Measurements from ENCODE around the gene EDIL3. TPM values are rescaled to one million over a fixed set of nuclear protein-coding genes. Genes with fewer than 3 reads are reported as not detected.

Gene EDIL3
- total and polyA plus RNA-seq, 5 donors from 2014 or later, result not detected

GRCh38 chr5:84072339-84072738, 312.3 kb downstream of the EDIL3 start:
- H3K4me1 ChIP-seq (ENCODE audit: control insufficient read depth, insufficient read depth, low read length, poor library complexity, severe bottlenecking), result no peaks in the 10 kb centered on the region
- Mint-ChIP-seq H3K27ac (no peak overlapping the region), H3K4me1 (no peaks in the 10 kb centered on the region), H3K36me3 (no peaks in the 10 kb centered on the region), H3K9me3 (peaks cover 0 to 9% (median 0%) of the 10 kb centered on the region in 7 donors), H3K4me3 (no peak overlapping the region), H3K27me3 (no peaks in the 10 kb centered on the region)
- no peaks in the 10 kb centered on the region for H3K36me3 ChIP-seq (ENCODE audit: control insufficient read depth, insufficient read depth, low read length)
- no peak overlapping the region for H3K27ac ChIP-seq (ENCODE audit: insufficient read depth, low read length, poor library complexity, severe bottlenecking)
- H3K9me3 ChIP-seq (ENCODE audit: control insufficient read depth in 2 of 2, low read length in 2 of 2), result no peaks in the 10 kb centered on the region
- no peaks in the 10 kb centered on the region for H3K27me3 ChIP-seq (ENCODE audit: control insufficient read depth, insufficient read depth, low read length)
- DNase-seq (no peak), ATAC-seq (ENCODE audit: low read depth in 2 of 2) (no peak)
- no peak overlapping the region for H3K4me3 ChIP-seq (ENCODE audit: low read depth, low read length)

- H3K27me3 Mint-ChIP-seq, result no peaks in the 10 kb centered on the region
- Histone ChIP-seq H3K4me1 (ENCODE audit: control insufficient read depth, insufficient read depth, low read length, poor library complexity, severe bottlenecking) (no peaks in the 10 kb centered on the region), H3K27ac (ENCODE audit: insufficient read depth, low read length, poor library complexity, severe bottlenecking) (no peak overlapping the region), H3K36me3 (ENCODE audit: control insufficient read depth, insufficient read depth, low read length) (no peaks in the 10 kb centered on the region), H3K27me3 (ENCODE audit: control insufficient read depth, insufficient read depth, low read length) (no peaks in the 10 kb centered on the region), H3K9me3 (ENCODE audit: control insufficient read depth in 2 of 2, low read length in 2 of 2) (no peaks in the 10 kb centered on the region), H3K4me3 (ENCODE audit: low read depth, low read length) (no peak overlapping the region)
- H3K4me1 Mint-ChIP-seq, result no peaks in the 10 kb centered on the region
- no peak overlapping the region for H3K27ac Mint-ChIP-seq
- no peaks in the 10 kb centered on the region for H3K36me3 Mint-ChIP-seq
- no peak for ATAC-seq (ENCODE audit: low read depth in 2 of 2)
- DNase-seq, result no peak
- no peak overlapping the region for H3K4me3 Mint-ChIP-seq
- peaks cover 0 to 8% (median 0%) of the 10 kb centered on the region in 7 donors for H3K9me3 Mint-ChIP-seq
These were observed 315.0 kb downstream of the EDIL3 start for GRCh38 chr5:84069608-84070179.

GRCh38 chr5:84063041-84063440, 321.6 kb downstream of the EDIL3 start:
- no peak overlapping the region for H3K4me3 Mint-ChIP-seq
- peaks cover 0 to 7% (median 2%) of the 10 kb centered on the region in 7 donors for H3K9me3 Mint-ChIP-seq
- no peaks in the 10 kb centered on the region for H3K36me3 Mint-ChIP-seq
- Histone ChIP-seq H3K9me3 (ENCODE audit: control insufficient read depth in 2 of 2, low read length in 2 of 2) (no peaks in the 10 kb centered on the region), H3K27me3 (ENCODE audit: control insufficient read depth, insufficient read depth, low read length) (no peaks in the 10 kb centered on the region), H3K4me1 (ENCODE audit: control insufficient read depth, insufficient read depth, low read length, poor library complexity, severe bottlenecking) (no peaks in the 10 kb centered on the region), H3K4me3 (ENCODE audit: low read depth, low read length) (no peak overlapping the region), H3K36me3 (ENCODE audit: control insufficient read depth, insufficient read depth, low read length) (no peaks in the 10 kb centered on the region), H3K27ac (ENCODE audit: insufficient read depth, low read length, poor library complexity, severe bottlenecking) (no peak overlapping the region)
- no peak for ATAC-seq (ENCODE audit: low read depth in 2 of 2)
- no peak overlapping the region for H3K27ac Mint-ChIP-seq
- DNase-seq, result no peak
- H3K27me3 Mint-ChIP-seq, result no peaks in the 10 kb centered on the region
- no peaks in the 10 kb centered on the region for H3K4me1 Mint-ChIP-seq

GRCh38 chr5:84059672-84060071, 325.0 kb downstream of the EDIL3 start:
- no peak overlapping the region for H3K27ac Mint-ChIP-seq
- Histone ChIP-seq H3K36me3 (ENCODE audit: control insufficient read depth, insufficient read depth, low read length) (no peaks in the 10 kb centered on the region), H3K9me3 (ENCODE audit: control insufficient read depth in 2 of 2, low read length in 2 of 2) (no peaks in the 10 kb centered on the region), H3K4me1 (ENCODE audit: control insufficient read depth, insufficient read depth, low read length, poor library complexity, severe bottlenecking) (no peaks in the 10 kb centered on the region), H3K27ac (ENCODE audit: insufficient read depth, low read length, poor library complexity, severe bottlenecking) (no peak overlapping the region), H3K27me3 (ENCODE audit: control insufficient read depth, insufficient read depth, low read length) (no peaks in the 10 kb centered on the region), H3K4me3 (ENCODE audit: low read depth, low read length) (no peak overlapping the region)
- no peak overlapping the region for H3K4me3 Mint-ChIP-seq
- no peaks in the 10 kb centered on the region for H3K36me3 Mint-ChIP-seq
- H3K27me3 Mint-ChIP-seq, result no peaks in the 10 kb centered on the region
- peaks cover 0 to 14% (median 2%) of the 10 kb centered on the region in 7 donors for H3K9me3 Mint-ChIP-seq
- H3K4me1 Mint-ChIP-seq, result no peaks in the 10 kb centered on the region
- no peak for DNase-seq
- no peak for ATAC-seq (ENCODE audit: low read depth in 2 of 2)

- ATAC-seq (ENCODE audit: low read depth in 2 of 2), result no peak
- H3K4me3 Mint-ChIP-seq, result no peak overlapping the region
These were observed 326.1 kb downstream of the EDIL3 start for GRCh38 chr5:84058561-84058960.

GRCh38 chr5:84057211-84057610, 327.5 kb downstream of the EDIL3 start:
- no peak for DNase-seq
- H3K27ac ChIP-seq (ENCODE audit: insufficient read depth, low read length, poor library complexity, severe bottlenecking), result no peak overlapping the region
- no peaks in the 10 kb centered on the region for H3K4me1 ChIP-seq (ENCODE audit: control insufficient read depth, insufficient read depth, low read length, poor library complexity, severe bottlenecking)
- no peak overlapping the region for H3K4me3 ChIP-seq (ENCODE audit: low read depth, low read length)
- Mint-ChIP-seq H3K9me3 (peaks cover 0 to 12% (median 4%) of the 10 kb centered on the region in 7 donors), H3K4me1 (no peaks in the 10 kb centered on the region), H3K36me3 (no peaks in the 10 kb centered on the region), H3K27me3 (no peaks in the 10 kb centered on the region), H3K4me3 (no peak overlapping the region), H3K27ac (no peak overlapping the region)
- H3K36me3 ChIP-seq (ENCODE audit: control insufficient read depth, insufficient read depth, low read length), result no peaks in the 10 kb centered on the region
- no peaks in the 10 kb centered on the region for H3K27me3 ChIP-seq (ENCODE audit: control insufficient read depth, insufficient read depth, low read length)
- no peaks in the 10 kb centered on the region for H3K9me3 ChIP-seq (ENCODE audit: control insufficient read depth in 2 of 2, low read length in 2 of 2)
- no peak for ATAC-seq (ENCODE audit: low read depth in 2 of 2)

More at GRCh38 chr5:84058561-84058960, 326.1 kb downstream of the EDIL3 start:
- DNase-seq, result no peak
- no peaks in the 10 kb centered on the region for H3K4me1 Mint-ChIP-seq
- H3K27me3 Mint-ChIP-seq, result no peaks in the 10 kb centered on the region
- H3K27ac Mint-ChIP-seq, result no peak overlapping the region
- Histone ChIP-seq H3K27ac (ENCODE audit: insufficient read depth, low read length, poor library complexity, severe bottlenecking) (no peak overlapping the region), H3K9me3 (ENCODE audit: control insufficient read depth in 2 of 2, low read length in 2 of 2) (no peaks in the 10 kb centered on the region), H3K4me3 (ENCODE audit: low read depth, low read length) (no peak overlapping the region), H3K36me3 (ENCODE audit: control insufficient read depth, insufficient read depth, low read length) (no peaks in the 10 kb centered on the region), H3K4me1 (ENCODE audit: control insufficient read depth, insufficient read depth, low read length, poor library complexity, severe bottlenecking) (no peaks in the 10 kb centered on the region), H3K27me3 (ENCODE audit: control insufficient read depth, insufficient read depth, low read length) (no peaks in the 10 kb centered on the region)
- H3K36me3 Mint-ChIP-seq, result no peaks in the 10 kb centered on the region
- H3K9me3 Mint-ChIP-seq, result peaks cover 0 to 9% (median 2%) of the 10 kb centered on the region in 7 donors

GRCh38 chr5:84045964-84046363, 338.7 kb downstream of the EDIL3 start:
- Mint-ChIP-seq H3K36me3 (no peaks in the 10 kb centered on the region), H3K4me1 (no peaks in the 10 kb centered on the region), H3K27ac (no peak overlapping the region), H3K4me3 (no peak overlapping the region), H3K9me3 (peaks cover 0 to 10% (median 2%) of the 10 kb centered on the region in 7 donors), H3K27me3 (no peaks in the 10 kb centered on the region)
- H3K36me3 ChIP-seq (ENCODE audit: control insufficient read depth, insufficient read depth, low read length), result no peaks in the 10 kb centered on the region
- no peak overlapping the region for H3K4me3 ChIP-seq (ENCODE audit: low read depth, low read length)
- no peak for ATAC-seq (ENCODE audit: low read depth in 2 of 2)
- DNase-seq, result no peak
- H3K9me3 ChIP-seq (ENCODE audit: control insufficient read depth in 2 of 2, low read length in 2 of 2), result no peaks in the 10 kb centered on the region
- no peaks in the 10 kb centered on the region for H3K4me1 ChIP-seq (ENCODE audit: control insufficient read depth, insufficient read depth, low read length, poor library complexity, severe bottlenecking)
- no peaks in the 10 kb centered on the region for H3K27me3 ChIP-seq (ENCODE audit: control insufficient read depth, insufficient read depth, low read length)
- H3K27ac ChIP-seq (ENCODE audit: insufficient read depth, low read length, poor library complexity, severe bottlenecking), result no peak overlapping the region

- Mint-ChIP-seq H3K27me3 (no peaks in the 10 kb centered on the region), H3K4me3 (no peak overlapping the region), H3K36me3 (no peaks in the 10 kb centered on the region), H3K27ac (no peak overlapping the region), H3K4me1 (no peaks in the 10 kb centered on the region), H3K9me3 (peaks cover 0 to 6% (median 4%) of the 10 kb centered on the region in 7 donors)
- no peak for DNase-seq
- no peaks in the 10 kb centered on the region for H3K27me3 ChIP-seq (ENCODE audit: control insufficient read depth, insufficient read depth, low read length)
- no peak overlapping the region for H3K27ac ChIP-seq (ENCODE audit: insufficient read depth, low read length, poor library complexity, severe bottlenecking)
- no peak overlapping the region for H3K4me3 ChIP-seq (ENCODE audit: low read depth, low read length)
- no peaks in the 10 kb centered on the region for H3K9me3 ChIP-seq (ENCODE audit: control insufficient read depth in 2 of 2, low read length in 2 of 2)
- ATAC-seq (ENCODE audit: low read depth in 2 of 2), result no peak
- no peaks in the 10 kb centered on the region for H3K4me1 ChIP-seq (ENCODE audit: control insufficient read depth, insufficient read depth, low read length, poor library complexity, severe bottlenecking)
- H3K36me3 ChIP-seq (ENCODE audit: control insufficient read depth, insufficient read depth, low read length), result no peaks in the 10 kb centered on the region
These were observed 347.8 kb downstream of the EDIL3 start for GRCh38 chr5:84036842-84037241.

Measured in CD4-positive, CD25-positive, alpha-beta regulatory T cell (primary cell).